ENCODE results near the gene SMG6. TPM values are rescaled to one million over a fixed set of nuclear protein-coding genes. Genes with fewer than 3 reads are reported as not detected.

Gene SMG6
- total RNA-seq, 1 donor from 2014 or later: 38.1 TPM

DNA sequence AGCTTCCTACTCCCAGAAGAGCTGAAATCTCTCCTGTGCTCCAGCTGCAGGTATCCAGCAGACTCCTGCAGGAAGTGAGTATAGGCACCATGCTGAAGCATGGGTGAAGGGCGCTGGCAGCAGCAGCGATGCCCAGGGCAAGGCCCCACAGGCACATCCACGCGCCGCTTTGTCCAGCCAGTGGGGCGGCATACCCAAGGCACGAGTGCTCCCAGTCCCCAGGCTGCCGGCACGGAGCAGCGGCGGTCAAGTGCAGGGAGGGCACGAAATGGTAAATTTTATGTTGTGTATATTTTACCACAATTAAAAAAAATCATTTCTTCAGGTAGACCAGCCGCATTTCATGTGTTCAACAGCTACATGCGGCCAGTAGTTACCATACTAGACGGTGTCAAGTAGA is 175.6 kb downstream of the SMG6 start:
- Mint-ChIP-seq H3K9me3 (ENCODE audit: unreplicated experiment) (no peaks in the 10 kb centered on the region), H3K4me3 (ENCODE audit: unreplicated experiment) (no peak overlapping the region), H3K4me1 (ENCODE audit: unreplicated experiment) (peaks cover 20% of the 10 kb centered on the region), H3K27me3 (ENCODE audit: unreplicated experiment) (no peaks in the 10 kb centered on the region), H3K36me3 (ENCODE audit: low read depth, unreplicated experiment) (no peaks in the 10 kb centered on the region), H3K27ac (ENCODE audit: unreplicated experiment) (no peak overlapping the region)
- no peak for DNase-seq (ENCODE audit: low spot score)
- TF ChIP-seq, protein P1, sequence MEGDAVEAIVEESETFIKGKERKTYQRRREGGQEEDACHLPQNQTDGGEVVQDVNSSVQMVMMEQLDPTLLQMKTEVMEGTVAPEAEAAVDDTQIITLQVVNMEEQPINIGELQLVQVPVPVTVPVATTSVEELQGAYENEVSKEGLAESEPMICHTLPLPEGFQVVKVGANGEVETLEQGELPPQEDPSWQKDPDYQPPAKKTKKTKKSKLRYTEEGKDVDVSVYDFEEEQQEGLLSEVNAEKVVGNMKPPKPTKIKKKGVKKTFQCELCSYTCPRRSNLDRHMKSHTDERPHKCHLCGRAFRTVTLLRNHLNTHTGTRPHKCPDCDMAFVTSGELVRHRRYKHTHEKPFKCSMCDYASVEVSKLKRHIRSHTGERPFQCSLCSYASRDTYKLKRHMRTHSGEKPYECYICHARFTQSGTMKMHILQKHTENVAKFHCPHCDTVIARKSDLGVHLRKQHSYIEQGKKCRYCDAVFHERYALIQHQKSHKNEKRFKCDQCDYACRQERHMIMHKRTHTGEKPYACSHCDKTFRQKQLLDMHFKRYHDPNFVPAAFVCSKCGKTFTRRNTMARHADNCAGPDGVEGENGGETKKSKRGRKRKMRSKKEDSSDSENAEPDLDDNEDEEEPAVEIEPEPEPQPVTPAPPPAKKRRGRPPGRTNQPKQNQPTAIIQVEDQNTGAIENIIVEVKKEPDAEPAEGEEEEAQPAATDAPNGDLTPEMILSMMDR (IDR thresholded peaks at IDR 0.05; ENCODE audit: unreplicated experiment): no peak

DNA sequence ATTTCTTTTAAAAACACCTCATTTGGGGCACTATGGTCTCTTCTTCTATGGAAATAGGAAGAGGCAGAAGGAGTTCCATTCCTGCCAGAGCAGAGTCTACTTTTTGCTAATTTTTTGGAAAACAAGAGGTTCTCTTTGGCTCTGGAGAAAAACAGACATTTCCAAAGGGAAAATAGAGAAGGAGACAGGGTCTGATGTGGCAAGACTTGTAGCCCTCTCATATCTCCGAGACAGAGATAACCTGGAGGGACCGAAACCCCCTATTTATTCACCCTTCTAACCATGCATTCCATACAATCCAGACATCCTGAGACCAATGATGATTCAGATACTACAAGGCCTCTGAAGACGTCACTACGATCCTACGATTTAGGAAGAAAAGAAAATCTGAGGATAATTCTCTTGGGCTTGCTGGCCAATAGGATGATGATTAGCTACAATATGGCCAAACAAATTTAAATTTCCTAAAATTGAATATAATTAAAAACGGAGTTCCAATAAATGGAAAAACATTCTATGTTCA is 178.5 kb downstream of the SMG6 start:
- Mint-ChIP-seq H3K36me3 (ENCODE audit: low read depth, unreplicated experiment) (peaks cover 4% of the 10 kb centered on the region), H3K4me3 (ENCODE audit: unreplicated experiment) (no peak overlapping the region), H3K4me1 (ENCODE audit: unreplicated experiment) (peaks cover 25% of the 10 kb centered on the region), H3K27ac (ENCODE audit: unreplicated experiment) (no peak overlapping the region), H3K9me3 (ENCODE audit: unreplicated experiment) (no peaks in the 10 kb centered on the region), H3K27me3 (ENCODE audit: unreplicated experiment) (no peaks in the 10 kb centered on the region)
- no peak for DNase-seq (ENCODE audit: low spot score)
- TF ChIP-seq, protein P1 (IDR thresholded peaks at IDR 0.05; ENCODE audit: unreplicated experiment): no peak

DNA sequence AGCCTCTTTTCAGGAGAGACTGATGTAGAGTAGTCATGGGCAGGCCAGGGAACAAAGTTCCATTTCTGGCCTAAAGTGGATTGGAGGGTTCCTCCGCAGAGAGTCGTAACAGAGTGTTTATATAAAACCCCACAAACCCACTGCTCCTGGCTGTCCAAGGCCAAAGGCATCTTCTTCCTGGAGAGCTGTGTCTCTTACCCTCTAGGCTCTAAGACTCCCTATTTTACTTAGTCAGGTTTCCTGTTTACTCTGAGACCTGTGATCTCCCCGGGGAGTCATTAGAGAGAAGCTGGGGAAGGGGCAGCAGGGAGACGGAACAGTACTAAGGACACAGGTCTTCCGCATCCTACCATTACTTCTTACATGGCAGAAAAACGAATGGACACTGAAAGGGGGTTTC is 179.2 kb downstream of the SMG6 start:
- Mint-ChIP-seq H3K4me3 (ENCODE audit: unreplicated experiment) (no peak overlapping the region), H3K27ac (ENCODE audit: unreplicated experiment) (no peak overlapping the region), H3K36me3 (ENCODE audit: low read depth, unreplicated experiment) (peaks cover 6% of the 10 kb centered on the region), H3K27me3 (ENCODE audit: unreplicated experiment) (no peaks in the 10 kb centered on the region), H3K9me3 (ENCODE audit: unreplicated experiment) (no peaks in the 10 kb centered on the region), H3K4me1 (ENCODE audit: unreplicated experiment) (peaks cover 25% of the 10 kb centered on the region)
- TF ChIP-seq, protein P1 (IDR thresholded peaks at IDR 0.05; ENCODE audit: unreplicated experiment): no peak
- DNase-seq (ENCODE audit: low spot score): no peak

DNA sequence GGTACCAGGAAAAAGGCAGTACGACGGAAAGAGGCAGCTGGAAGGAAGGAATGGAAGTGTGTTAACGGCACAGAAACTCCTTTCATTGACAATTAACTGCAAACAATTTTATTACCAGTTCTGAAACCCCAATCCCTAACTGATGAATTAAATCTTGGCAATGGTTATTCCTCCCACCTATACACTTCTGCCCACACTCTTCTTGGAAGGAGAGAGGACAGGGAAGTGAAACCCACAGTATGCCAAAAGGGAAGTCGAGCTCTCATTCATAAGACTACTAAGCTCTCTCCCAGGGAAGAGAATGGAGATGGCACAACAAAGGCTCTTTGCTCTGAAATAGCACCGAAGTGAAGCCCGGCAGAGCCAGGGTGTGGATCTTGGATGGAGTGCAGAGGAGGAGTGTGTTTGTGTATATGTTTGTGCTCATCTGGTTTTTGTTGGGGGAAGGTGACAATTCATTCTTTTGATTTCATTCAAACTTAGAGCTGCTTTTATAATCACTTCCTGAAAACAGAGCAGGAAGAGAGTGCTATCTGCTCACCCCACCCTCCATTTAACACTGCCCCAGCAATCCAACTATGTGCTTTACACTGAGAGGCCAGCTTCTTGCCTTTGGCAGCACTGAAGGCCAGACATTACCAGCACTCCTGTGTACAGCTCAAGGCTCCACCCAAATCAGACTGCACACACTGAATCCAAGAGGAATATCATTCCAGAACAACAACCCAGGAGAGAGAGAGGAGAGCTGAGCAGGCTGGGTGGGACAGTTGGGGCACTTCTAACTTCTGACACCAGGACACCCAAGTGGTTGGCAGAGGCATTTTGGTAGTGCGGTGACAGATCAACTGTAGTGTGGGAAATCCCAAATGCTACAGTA is 180.0 kb downstream of the SMG6 start:
- Mint-ChIP-seq H3K36me3 (ENCODE audit: low read depth, unreplicated experiment) (peaks cover 6% of the 10 kb centered on the region), H3K4me3 (ENCODE audit: unreplicated experiment) (no peak overlapping the region), H3K4me1 (ENCODE audit: unreplicated experiment) (peaks cover 25% of the 10 kb centered on the region), H3K9me3 (ENCODE audit: unreplicated experiment) (no peaks in the 10 kb centered on the region), H3K27ac (ENCODE audit: unreplicated experiment) (no peak overlapping the region), H3K27me3 (ENCODE audit: unreplicated experiment) (no peaks in the 10 kb centered on the region)
- TF ChIP-seq, protein P1 (IDR thresholded peaks at IDR 0.05; ENCODE audit: unreplicated experiment): no peak
- DNase-seq (ENCODE audit: low spot score): no peak

Data from endothelial cell (in vitro differentiated cells).